HepG2 (cell line): ENCODE measurements around the gene HIPK3. TPM values are rescaled to one million over a fixed set of nuclear protein-coding genes. Genes with fewer than 3 reads are reported as not detected.
A peak's percentile ranks its signal among the peaks of the same experiment; 100 is the strongest.

Experiments
- ATAC-seq: fragments of 200-7000 bp; cut with Tn5 transposase; 3 replicates; pipeline ENCODE4 v1.9.1; 2020; ENCODE audit warnings: mild to moderate bottlenecking, moderate library complexity
- BruUV-seq: library from RNA; stranded (reverse); fragments of 400-500 nt; replicated peaks from 2 replicates; lab custom pipeline; 2021; lab: Mats Ljungman, UMichigan
- CTCF ChIA-PET: fragments of 300-600 bp; formaldehyde crosslinking; extraction: SDS; loops from one replicate; lab custom pipeline; 2021; ENCODE audit warnings: low total read pairs, inconsistent platforms, low intra/inter-chr PET ratio; lab: Yijun Ruan, JAX
- POLR2A ChIA-PET: fragments of 350-600 bp; sonication (Branson Sonifier 250); formaldehyde crosslinking; loops from one replicate; lab custom pipeline; 2020; ENCODE audit warnings: antibody characterized with exemption, inconsistent platforms; lab: Yijun Ruan, JAX
- DNase-seq: peaks from one replicate; pipeline ENCODE4 v3.0.0-alpha.2; 2015; ENCODE audit warnings: low spot score
- FAIRE-seq: peaks from 3 replicates; lab custom pipeline; 2011; peaks lifted over from hg19 to GRCh38; lab: Jason Lieb, UNC
- H2AFZ ChIP-seq: one replicate; pipeline ENCODE4 v1.6.1; 2011; ENCODE audit warnings: low read length, inconsistent platforms
- H3K27ac ChIP-seq: fragments of 300-600 bp; 3 replicates; pipeline ENCODE4 v1.8.0; 2011; ENCODE audit warnings: mixed run types, mild to moderate bottlenecking, mixed read lengths, low read length, inconsistent platforms; ENCODE audit not compliant: insufficient read depth; ENCODE audit errors: extremely low read length
- H3K27me3 ChIP-seq, 2 experiments: fragments of 200-600 bp in 1 of 2; 2 replicates in 1 of 2; 3 replicates in 1 of 2; pipeline versions ENCODE4 v1.6.0 to v1.8.0; 2011; ENCODE audit warnings: low read length in 2 of 2, mild to moderate bottlenecking in 2 of 2, moderate library complexity in 2 of 2, inconsistent platforms in 1 of 2; ENCODE audit not compliant: insufficient read depth in 2 of 2, control insufficient read depth in 1 of 2
- H3K36me3 ChIP-seq, 2 experiments: fragments of 200-600 bp in 1 of 2; replicated peaks in 1 of 2; 2 replicates in 1 of 2; 3 replicates in 1 of 2; pipeline versions ENCODE4 v1.5.1 to v1.8.0; 2011; ENCODE audit warnings: low read length in 2 of 2, inconsistent platforms in 1 of 2; ENCODE audit not compliant: insufficient read depth in 2 of 2, control insufficient read depth in 1 of 2
- H3K4me1 ChIP-seq: 2 replicates; pipeline ENCODE4 v1.5.1; 2012; ENCODE audit warnings: low read length, inconsistent platforms; ENCODE audit not compliant: insufficient read depth
- H3K4me2 ChIP-seq: 2 replicates; pipeline ENCODE4 v1.6.0; 2011; ENCODE audit warnings: low read depth, low read length, inconsistent platforms
- H3K4me3 ChIP-seq, 3 experiments: fragments of 200-600 bp in 1 of 3; sonication (generic), shearing (Covaris generic) in 1 of 3; replicated peaks in 1 of 3; 2 replicates each; pipeline ENCODE4 v1.5.1; 2011 to 2016; ENCODE audit warnings: low read length in 3 of 3, inconsistent platforms in 2 of 3, low read depth in 2 of 3, mild to moderate bottlenecking in 2 of 3, control low read depth in 1 of 3, mixed read lengths in 1 of 3; ENCODE audit not compliant: insufficient read depth in 1 of 3
- H3K79me2 ChIP-seq: one replicate; pipeline ENCODE4 v1.6.1; 2011; ENCODE audit warnings: low read length, inconsistent platforms; ENCODE audit not compliant: insufficient read depth
- H3K9ac ChIP-seq: 2 replicates; pipeline ENCODE4 v1.6.0; 2011; ENCODE audit warnings: mild to moderate bottlenecking, low read depth, low read length, inconsistent platforms; ENCODE audit not compliant: insufficient read depth
- H3K9me3 ChIP-seq: 2 replicates; pipeline ENCODE4 v1.5.1; 2012; ENCODE audit warnings: mild to moderate bottlenecking, low read length
- H4K20me1 ChIP-seq: 2 replicates; pipeline ENCODE4 v1.6.0; 2011; ENCODE audit warnings: inconsistent platforms, mild to moderate bottlenecking, low read length, moderate library complexity; ENCODE audit not compliant: insufficient read depth
- BCL6 ChIP-seq: IDR thresholded peaks from 2 replicates; pipeline ENCODE4 v1.6.1; 2016; ENCODE audit warnings: missing genetic modification reagents, missing compliant biosample characterization
- CEBPB ChIP-seq: IDR thresholded peaks from 2 replicates; pipeline ENCODE4 v1.6.1; 2011; ENCODE audit warnings: low read depth, low read length, improper control_type of control experiment, borderline replicate concordance
- CENPT ChIP-seq: sonication (generic); formaldehyde crosslinking; IDR thresholded peaks from 2 replicates; pipeline ENCODE4 v1.8.0; 2022; ENCODE audit warnings: low read depth, mild to moderate bottlenecking, moderate library complexity, missing genetic modification reagents
- DR1 ChIP-seq: sonication (generic); formaldehyde crosslinking; IDR thresholded peaks from 2 replicates; pipeline ENCODE4 v1.8.0; 2021; ENCODE audit warnings: mild to moderate bottlenecking, missing genetic modification reagents, inconsistent platforms
- MXI1 ChIP-seq: IDR thresholded peaks from 3 replicates; pipeline ENCODE4 v1.6.1; 2012; ENCODE audit warnings: low read depth, low read length, inconsistent platforms, borderline replicate concordance
- PITX1 ChIP-seq: sonication (generic); formaldehyde crosslinking; IDR thresholded peaks from 2 replicates; pipeline ENCODE4 v1.5.1; 2020; ENCODE audit warnings: mild to moderate bottlenecking, missing genetic modification reagents
- SP140L ChIP-seq: sonication (generic); formaldehyde crosslinking; IDR thresholded peaks from 2 replicates; pipeline ENCODE4 v1.4.0; 2020; ENCODE audit warnings: missing genetic modification reagents, borderline replicate concordance
- SRY ChIP-seq: sonication (generic); formaldehyde crosslinking; IDR thresholded peaks from 2 replicates; pipeline ENCODE4 v1.8.0; 2022; ENCODE audit warnings: mild to moderate bottlenecking, missing genetic modification reagents
- STAG1 ChIP-seq: sonication (generic); formaldehyde crosslinking; IDR thresholded peaks from 2 replicates; pipeline ENCODE4 v1.4.0; 2020; ENCODE audit warnings: missing genetic modification reagents
- THAP11 ChIP-seq: IDR thresholded peaks from 2 replicates; pipeline ENCODE4 v1.6.1; 2016; ENCODE audit warnings: missing biosample characterization, missing genetic modification reagents
- TMF1 ChIP-seq: sonication (generic); formaldehyde crosslinking; IDR thresholded peaks from 2 replicates; pipeline ENCODE4 v1.8.1; 2022; ENCODE audit warnings: low read depth, missing genetic modification reagents
- ZNF329 ChIP-seq: sonication (generic); formaldehyde crosslinking; IDR thresholded peaks from 2 replicates; pipeline ENCODE4 v1.9.0; 2021; ENCODE audit warnings: low read depth, mild to moderate bottlenecking, missing genetic modification reagents
- ZNF383 ChIP-seq: sonication (generic); formaldehyde crosslinking; IDR thresholded peaks from 2 replicates; pipeline ENCODE4 v1.4.0; 2020; ENCODE audit warnings: missing genetic modification reagents, mild to moderate bottlenecking, borderline replicate concordance
- WGBS: methylation state at CpG from one replicate; pipeline ENCODE4 v1.1.6; 2017; ENCODE audit warnings: low lambda C conversion rate; 5-methylcytosine and 5-hydroxymethylcytosine counted together
- in situ Hi-C: cut with HindIII; loops from 2 replicates; pipeline ENCODE4 v1.10.0; 2017; ENCODE audit warnings: low pct_unique_long_range_greater_than_20kb; ENCODE audit not compliant: extremely low pct_ligation_motif_present
- intact Hi-C: fragments of 100-400 bp; cut with micrococcal nuclease; formaldehyde crosslinking; loops from one replicate; pipeline ENCODE4 v1.10.0; 2022; ENCODE audit not compliant: unreplicated experiment
- polyA plus RNA-seq, 8 experiments: library from polyadenylated mRNA; depleted of rRNA in 3 of 8; stranded (reverse) in 7 of 8; unstranded in 1 of 8; fragments of >200 nt; fragmentation: Illumina TruSeq in 4 of 8; extraction: Trizol in 4 of 8; gene quantifications; 2 replicates each; pipeline versions ENCODE4 v1.2.1 to v1.2.3, GENCODE V29; 2011 to 2016; ENCODE audit warnings: low read depth in 4 of 8, missing spikeins in 1 of 8, mixed read lengths in 1 of 8; ENCODE audit not compliant: insufficient read depth in 1 of 8
- total RNA-seq, 5 experiments: library from RNA; depleted of rRNA; stranded (reverse); fragments of >200 nt; fragmentation: Illumina TruSeq; extraction: Trizol; gene quantifications; 2 replicates each; pipeline ENCODE4 v1.2.3, GENCODE V29; 2016; ENCODE audit warnings: low read depth in 1 of 5
- TF ChIP-seq, protein P1 (sequence below): sonication (generic); formaldehyde crosslinking; IDR thresholded peaks from 2 replicates; pipeline ENCODE4 v1.5.0; 2020; ENCODE audit warnings: mild to moderate bottlenecking, low read depth, missing genetic modification reagents, borderline replicate concordance
- TF ChIP-seq, protein P2 (sequence below): IDR thresholded peaks from 2 replicates; pipeline ENCODE4 v1.6.1; 2016

HIPK3 gene
- total and polyA plus RNA-seq, 2 of the 13 experiments (the other 11 are each of a cell fraction or from before 2014, with no cell fraction given): 20.5 to 44.3 TPM

DNA sequence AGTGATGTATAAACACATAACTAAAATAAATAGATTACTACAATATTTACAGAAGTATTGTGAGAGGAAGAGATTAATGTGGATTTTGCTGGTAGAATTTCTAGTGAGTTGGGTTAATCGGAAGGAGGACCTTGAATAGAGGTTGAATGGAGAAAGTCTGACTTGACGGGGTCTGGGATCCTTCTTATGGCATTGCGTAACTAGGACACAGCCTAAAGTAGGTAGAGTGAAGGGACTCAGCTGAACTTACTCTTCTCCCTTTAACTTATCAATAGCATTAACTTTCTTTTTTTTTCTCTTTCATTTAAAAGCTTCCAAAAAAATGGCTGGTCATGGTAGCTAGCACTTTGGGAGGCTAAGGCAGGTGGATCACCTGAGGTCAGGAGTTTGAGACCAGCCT is 139.2 kb downstream of the HIPK3 start:
- DNase-seq (no peak), FAIRE-seq (no peak), ATAC-seq (no peak)
- Histone ChIP-seq H3K36me3 (no peaks in the 10 kb centered on the region), H3K9ac (no peak overlapping the region), H3K27me3 (peaks cover 1 to 26% of the 10 kb centered on the region in 2 experiments; a peak in 4 of 5 replicates), H3K27ac (no peak overlapping the region), H3K9me3 (no peaks in the 10 kb centered on the region), H3K79me2 (no peaks in the 10 kb centered on the region), H2AFZ (no peak overlapping the region), H3K4me1 (no peaks in the 10 kb centered on the region), H4K20me1 (no peaks in the 10 kb centered on the region), H3K4me3 (no peak overlapping the region), H3K4me2 (no peak overlapping the region)
- ChIA-PET POLR2A (no interaction called here), CTCF (no interaction called here)
- 46% methylated on average over 3 of the region's 3 CpGs for WGBS
- in situ Hi-C loops: no loop called here
- BruUV-seq: no TSS peak
- TF ChIP-seq ZNF383: no peak
- TF ChIP-seq CEBPB: peak; percentile 47; the same call in 1 of the 2 replicates
- TF ChIP-seq ZNF329: no peak
- intact Hi-C loops: no loop called here

DNA sequence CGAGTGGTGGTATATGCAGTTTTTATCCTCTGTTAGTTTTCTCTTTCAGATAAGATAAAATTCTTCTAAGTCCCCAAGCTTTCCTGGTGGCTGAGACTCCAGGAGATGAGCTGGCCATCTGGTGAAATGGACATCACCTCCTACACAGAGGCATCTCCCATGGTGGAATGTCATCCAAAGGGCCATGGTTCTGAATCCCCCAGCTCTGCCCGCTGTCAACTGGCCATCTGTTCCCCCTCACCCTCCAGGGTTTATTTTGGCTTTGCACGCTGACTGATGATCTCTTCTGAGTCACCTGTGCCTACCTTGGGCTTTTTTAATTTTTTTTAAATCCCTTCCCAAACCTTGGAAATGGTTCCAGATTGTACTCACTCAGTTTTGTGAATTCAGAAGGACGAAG is 142.2 kb downstream of the HIPK3 start:
- Histone ChIP-seq H3K36me3 (no peaks in the 10 kb centered on the region), H3K4me1 (no peaks in the 10 kb centered on the region), H3K27ac (no peak overlapping the region), H4K20me1 (no peaks in the 10 kb centered on the region), H3K4me2 (no peak overlapping the region), H3K79me2 (no peaks in the 10 kb centered on the region), H3K27me3 (peaks cover 1 to 9% of the 10 kb centered on the region in 2 experiments; a peak in 2 of 5 replicates), H3K9me3 (no peaks in the 10 kb centered on the region), H3K4me3 (no peak overlapping the region), H3K9ac (no peak overlapping the region), H2AFZ (no peak overlapping the region)
- in situ Hi-C loops (no loop called here), intact Hi-C loops (no loop called here)
- ChIA-PET POLR2A (no interaction called here), CTCF (no interaction called here)
- DNase-seq: no peak
- FAIRE-seq: no peak
- no TSS peak for BruUV-seq
- no peak for ATAC-seq
- 8% methylated on average over 4 of the region's 4 CpGs for WGBS
- TF ChIP-seq CENPT (CRISPR knock-in tag) (no peak), PITX1 (CRISPR knock-in tag) (no peak), BCL6 (CRISPR knock-in tag) (no peak), ZNF329 (no peak), STAG1 (no peak), SRY (no peak), TMF1 (CRISPR knock-in tag) (no peak), THAP11 (CRISPR knock-in tag) (no peak), SP140L (no peak), MXI1 (no peak), DR1 (CRISPR knock-in tag) (no peak)
- TF ChIP-seq, protein P1, sequence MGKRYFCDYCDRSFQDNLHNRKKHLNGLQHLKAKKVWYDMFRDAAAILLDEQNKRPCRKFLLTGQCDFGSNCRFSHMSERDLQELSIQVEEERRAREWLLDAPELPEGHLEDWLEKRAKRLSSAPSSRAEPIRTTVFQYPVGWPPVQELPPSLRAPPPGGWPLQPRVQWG (CRISPR knock-in tag): no peak
- TF ChIP-seq, protein P2, sequence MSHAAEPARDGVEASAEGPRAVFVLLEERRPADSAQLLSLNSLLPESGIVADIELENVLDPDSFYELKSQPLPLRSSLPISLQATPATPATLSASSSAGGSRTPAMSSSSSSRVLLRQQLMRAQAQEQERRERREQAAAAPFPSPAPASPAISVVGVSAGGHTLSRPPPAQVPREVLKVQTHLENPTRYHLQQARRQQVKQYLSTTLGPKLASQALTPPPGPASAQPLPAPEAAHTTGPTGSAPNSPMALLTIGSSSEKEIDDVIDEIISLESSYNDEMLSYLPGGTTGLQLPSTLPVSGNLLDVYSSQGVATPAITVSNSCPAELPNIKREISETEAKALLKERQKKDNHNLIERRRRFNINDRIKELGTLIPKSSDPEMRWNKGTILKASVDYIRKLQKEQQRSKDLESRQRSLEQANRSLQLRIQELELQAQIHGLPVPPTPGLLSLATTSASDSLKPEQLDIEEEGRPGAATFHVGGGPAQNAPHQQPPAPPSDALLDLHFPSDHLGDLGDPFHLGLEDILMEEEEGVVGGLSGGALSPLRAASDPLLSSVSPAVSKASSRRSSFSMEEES (CRISPR knock-in tag): no peak
